HG03095 (cell line): ENCODE measurements around the gene MMAB.

ENCODE experiments used
- ATAC-seq: cut with Tn5 transposase; IDR thresholded peaks from one replicate; pipeline ENCODE4 v1.9.1; 2021; ENCODE audit warnings: moderate library complexity; ENCODE audit not compliant: unreplicated experiment

The MMAB gene

GRCh38 chr12:109541413-109541726, 31.9 kb downstream of the MMAB start:
- ATAC-seq = no peak

GRCh38 chr12:109540526-109541412, 32.5 kb downstream of the MMAB start:
- no peak for ATAC-seq

- ATAC-seq = no peak
These were observed 33.8 kb downstream of the MMAB start for GRCh38 chr12:109539508-109539907.

DNA sequence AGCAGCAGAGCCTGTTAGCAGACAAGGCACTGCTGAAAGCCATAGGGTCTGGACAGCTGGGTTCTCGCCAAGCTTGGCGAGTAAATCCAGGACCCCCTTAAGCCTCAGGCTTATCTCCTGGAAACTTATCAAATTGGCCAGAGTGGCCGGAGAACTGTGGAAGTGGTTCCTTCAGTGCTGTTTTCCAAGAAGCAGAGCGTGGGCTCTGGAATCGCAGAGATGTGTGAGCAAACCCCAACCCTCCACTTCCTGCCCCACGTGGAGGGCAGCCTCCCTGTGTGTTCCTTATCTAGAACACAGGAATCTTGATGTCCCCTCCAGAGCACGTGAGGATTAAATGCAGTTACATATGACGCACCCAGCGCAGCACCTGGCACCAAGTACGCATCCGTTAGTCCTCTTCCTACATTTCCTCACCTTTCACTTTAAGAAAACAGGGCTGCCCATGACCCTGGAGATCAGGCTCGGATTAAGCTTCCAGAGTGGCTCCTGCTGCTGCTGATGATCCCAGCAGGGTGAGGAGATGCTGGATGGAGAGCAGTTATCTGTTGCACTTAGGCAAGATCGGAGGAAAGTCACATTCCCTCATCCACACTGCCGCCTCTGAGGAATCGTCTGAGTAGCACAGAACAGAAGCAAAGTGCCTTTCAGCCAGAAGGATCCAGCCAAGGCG, 35.0 kb downstream of the MMAB start:
- ATAC-seq = no peak

DNA sequence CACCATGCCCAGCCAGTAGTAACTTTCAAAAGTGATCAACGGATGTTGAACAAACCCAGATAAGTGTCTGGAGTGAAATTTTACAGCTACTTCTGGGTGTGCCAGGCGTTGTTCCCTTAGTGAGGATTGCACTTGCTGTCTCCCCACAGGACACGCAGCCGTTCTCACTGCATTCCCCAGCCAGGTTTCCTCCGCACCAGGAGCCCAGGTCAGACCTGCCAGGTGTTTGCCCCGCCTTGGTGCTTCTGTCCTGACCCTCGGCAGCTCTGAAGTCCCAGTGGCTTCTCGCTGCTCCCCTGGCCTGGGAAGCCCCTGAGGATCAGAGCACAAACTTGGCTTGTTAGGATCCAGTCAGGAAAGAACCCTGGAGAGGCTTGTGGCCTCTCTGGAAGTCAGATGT, 36.2 kb downstream of the MMAB start:
- no peak for ATAC-seq

DNA sequence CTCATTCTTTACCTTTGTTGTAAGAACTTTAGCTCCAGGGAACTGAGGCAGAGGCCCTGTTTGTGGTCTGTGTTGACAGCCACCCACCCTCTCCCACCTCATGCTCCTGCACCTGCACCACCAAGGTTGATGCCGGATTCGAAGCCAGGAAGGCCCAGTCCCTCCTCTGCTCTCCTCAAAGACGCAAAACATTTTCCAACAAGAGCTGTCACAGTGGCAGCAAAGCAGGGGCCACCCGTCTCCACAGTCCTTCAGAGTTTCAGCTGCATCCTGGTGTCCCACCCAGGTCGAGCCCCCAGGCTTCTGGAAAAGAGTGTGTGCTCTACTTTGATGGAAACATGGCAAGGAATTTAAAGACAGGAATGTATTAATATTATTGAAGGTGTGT, 37.4 kb downstream of the MMAB start:
- ATAC-seq = no peak

DNA sequence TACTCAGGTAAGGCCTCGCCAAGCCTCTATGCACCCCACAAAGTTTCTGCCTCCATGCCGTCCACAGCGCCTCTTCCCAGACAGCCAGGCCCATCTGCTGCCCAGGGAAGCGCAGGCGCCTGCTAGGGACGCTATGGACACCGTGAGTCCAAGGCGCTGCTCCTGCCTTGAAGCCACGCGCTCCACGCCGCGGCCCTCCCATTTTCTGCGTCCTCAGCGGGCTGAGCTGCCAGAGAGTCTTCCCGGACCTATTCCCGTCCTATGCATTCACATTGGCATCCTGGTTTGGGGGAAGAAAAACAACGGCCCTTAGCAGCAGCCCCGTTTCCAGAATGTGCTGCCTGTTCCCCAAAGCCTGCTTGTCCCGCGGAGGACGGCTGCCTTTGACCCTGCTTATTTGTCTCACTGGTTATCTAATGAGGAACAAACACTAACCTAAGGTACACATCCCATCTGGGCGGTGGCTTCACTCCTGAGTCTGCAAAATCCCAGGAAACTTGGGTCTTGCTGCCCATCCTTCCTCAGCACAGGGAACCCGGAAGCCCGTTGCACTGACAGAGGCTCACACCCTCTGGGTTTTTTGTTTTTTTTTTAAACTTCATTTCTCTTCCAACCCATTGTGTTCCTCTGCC, 38.0 kb downstream of the MMAB start:
- ATAC-seq = no peak

DNA sequence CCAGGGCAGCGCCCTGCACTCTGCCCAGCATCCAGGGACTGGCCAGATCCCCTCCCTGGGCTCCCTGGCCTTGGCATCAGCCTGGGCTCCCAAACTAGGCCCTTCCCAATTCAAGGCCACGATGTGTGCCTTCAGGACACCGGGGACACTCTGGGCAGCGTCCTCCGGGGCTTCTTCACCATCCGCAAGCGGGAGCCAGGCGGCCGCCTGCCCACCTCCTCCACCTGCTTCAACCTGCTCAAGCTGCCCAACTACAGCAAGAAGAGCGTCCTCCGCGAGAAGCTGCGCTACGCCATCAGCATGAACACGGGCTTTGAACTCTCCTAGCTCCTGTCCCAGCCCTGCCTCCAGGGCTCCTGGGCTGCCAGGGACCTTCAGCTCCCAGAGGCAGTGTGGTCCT, 38.8 kb downstream of the MMAB start:
- ATAC-seq = no peak

DNA sequence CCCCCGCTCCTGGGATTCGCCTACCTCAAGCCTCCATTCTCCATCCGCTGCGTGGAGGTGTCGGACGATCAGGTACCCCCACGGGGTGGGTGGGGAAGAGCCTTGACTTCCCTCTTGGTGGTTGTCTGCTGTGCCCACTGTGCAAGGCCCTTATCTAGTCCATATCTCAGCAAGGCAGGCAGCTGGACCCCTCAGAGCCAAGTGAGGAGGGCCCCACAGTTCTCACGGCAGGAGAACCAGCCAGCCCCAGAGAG, 39.9 kb downstream of the MMAB start:
- ATAC-seq = no peak

DNA sequence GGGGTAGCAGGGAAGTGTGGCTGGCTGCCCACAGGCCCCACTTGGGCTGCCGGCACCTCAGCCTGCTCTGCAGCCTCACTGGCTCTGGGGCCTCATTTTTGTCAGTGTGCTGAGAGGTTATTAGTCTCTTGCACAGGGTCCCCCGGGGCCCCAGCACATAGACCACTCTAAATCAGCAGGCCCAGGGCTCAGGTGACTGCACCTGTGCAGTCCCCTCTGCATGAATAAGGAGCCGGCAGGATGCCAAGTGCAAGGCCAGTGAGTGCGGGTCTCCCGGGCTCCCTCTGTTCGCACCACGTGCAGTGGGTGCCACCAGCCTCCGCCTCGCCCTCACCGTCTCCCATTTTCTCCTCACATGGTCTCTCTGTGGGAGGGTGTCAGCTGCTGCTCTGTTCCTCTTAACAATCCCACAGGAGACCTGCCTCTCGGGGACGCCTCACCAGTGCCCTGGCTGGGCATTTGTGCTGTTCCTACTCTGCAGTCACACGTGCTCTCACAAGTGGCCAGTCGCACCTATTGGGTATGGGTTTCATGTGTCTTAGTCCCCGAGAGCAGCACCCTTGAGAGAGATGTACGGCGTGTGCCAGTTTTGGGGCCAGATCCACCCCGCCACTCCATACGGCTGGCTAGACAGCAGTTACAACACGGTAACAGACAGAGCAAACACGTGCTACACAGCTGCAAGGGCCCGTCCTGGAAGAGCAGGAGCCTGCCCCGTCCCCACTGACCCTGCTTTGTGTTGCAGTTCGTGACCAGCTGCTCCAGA, 40.4 kb downstream of the MMAB start:
- ATAC-seq = no peak

DNA sequence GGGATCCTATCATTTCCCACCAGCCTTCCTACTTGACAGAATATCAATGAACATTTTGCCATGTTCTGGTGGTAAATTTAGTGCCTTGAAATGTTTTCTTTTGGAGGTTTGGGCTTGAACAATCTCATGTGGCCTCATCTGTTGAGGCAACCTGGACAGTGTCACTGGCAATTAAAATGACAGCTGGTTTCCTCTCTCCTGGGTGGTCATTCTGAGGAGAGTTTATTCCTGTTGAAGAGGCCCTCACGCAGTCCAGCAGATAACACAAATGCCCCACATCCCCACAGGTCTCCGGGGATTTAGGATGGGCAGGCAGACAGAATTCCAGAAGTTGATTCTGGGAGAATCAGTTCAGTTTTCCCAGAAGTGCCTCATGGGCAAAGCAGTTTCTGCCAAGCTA, 41.9 kb downstream of the MMAB start:
- no peak for ATAC-seq

DNA sequence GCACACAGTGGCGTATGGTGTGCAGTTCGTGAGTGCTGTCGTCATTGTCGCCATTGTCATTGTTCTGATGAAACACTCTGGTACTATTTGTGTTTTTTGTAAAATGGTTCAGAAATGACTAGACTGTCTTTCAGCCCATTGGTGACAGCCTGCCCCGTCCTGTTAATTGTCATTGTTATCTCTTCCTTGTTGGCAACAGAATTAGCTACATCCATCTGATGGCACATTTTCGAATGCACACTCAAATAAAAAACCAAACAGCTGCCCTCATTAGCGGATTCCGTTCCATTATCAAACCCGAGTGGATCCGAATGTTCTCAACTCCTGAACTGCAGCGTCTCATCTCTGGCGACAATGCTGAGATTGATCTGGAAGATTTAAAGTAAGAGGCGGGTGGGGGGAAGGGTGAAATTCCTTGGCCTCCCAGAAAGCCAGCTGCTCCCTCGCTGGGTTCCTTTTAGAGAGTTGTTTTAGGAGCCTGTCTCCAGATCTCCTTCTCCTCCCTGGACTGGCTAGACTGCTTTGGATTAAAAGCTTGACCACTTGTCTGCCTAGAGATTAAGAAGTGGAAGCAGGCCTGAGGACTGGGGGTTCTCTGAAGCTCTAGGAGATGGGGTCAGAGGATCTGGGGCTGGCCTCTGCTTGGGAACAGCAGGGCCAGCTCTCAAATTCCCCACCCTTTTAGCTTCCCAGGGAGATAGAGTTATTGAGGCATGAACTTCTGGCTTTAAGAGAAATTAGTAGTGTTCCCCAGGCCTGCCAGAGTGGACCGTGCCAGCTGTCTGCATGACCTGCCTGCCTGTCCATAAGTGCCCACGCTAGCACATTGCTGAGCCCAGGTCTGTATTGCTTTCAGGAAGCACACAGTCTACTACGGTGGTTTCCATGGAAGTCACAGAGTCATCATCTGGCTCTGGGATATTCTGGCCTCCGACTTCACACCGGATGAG, 43.3 kb downstream of the MMAB start:
- no peak for ATAC-seq

DNA sequence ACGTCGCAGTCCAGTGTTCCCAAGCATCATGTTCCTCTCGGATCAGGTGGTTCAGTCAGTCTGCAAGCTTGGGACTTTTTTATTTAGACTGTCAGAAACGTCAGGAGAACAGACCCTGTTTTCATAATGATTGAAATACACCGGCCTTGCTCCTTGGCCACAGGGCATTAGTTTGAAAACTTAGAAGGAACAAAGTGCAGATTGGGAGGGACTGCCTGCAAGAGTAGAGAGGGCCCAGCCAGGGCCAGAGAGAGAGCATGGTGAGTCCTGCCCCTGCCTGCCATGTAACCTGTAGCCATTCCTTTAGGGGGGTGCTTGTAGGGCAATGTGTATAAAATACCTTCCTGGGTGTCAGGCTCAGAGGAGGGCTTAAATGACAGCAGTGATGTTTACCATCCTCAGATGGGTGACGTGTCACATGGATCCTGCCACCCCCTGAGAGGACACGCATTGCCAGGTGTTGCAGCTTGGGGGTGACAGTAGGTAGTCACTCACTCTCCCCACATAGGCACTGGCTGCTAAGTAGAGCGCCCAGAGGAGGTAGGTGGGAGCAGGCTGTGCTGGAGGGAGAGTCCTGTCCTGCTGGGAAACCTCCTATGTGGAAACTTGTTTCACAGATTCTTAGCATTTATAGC, 45.7 kb downstream of the MMAB start:
- no peak for ATAC-seq

GRCh38 chr12:109525279-109525585, 48.1 kb downstream of the MMAB start:
- no peak for ATAC-seq

DNA sequence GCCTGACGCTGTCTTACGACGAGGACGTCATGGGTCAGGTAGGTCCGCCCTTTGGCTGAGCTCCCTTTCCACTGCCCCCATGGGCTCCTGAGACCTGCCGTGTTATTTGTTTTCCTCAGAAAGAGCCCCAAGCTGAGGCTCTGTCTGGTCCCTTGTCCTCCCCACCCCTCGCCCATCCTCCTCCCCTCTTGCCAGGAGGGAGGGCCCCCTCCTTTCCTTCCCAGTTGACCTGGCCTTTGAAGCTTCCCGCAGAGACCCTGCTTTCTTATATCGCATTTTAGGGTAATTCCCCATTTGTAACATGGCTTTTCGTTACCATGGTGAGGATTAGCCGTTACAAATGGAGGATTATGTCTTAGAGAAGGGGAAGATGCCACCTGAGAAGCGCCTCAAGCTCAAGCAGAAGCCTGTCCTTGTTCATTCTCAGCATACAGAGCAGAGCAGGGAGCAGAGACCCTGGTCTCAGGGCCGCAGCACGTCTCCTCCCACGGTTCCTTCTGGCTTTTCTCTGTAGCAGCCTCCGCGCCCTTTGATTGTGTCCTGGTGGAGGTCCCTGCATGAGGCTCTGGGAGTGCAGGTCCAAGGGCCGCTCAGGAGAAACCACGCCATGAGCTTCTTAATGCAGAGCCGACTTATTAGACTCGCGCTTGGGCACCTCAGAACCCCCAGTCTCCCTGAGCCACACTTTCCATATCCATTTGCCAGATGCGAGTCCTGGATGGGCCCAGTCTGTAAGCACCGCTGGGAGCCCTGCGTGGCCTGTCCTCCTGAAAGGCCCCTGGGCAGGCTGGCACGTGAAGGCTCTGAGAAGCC, 48.6 kb downstream of the MMAB start:
- no peak for ATAC-seq

DNA sequence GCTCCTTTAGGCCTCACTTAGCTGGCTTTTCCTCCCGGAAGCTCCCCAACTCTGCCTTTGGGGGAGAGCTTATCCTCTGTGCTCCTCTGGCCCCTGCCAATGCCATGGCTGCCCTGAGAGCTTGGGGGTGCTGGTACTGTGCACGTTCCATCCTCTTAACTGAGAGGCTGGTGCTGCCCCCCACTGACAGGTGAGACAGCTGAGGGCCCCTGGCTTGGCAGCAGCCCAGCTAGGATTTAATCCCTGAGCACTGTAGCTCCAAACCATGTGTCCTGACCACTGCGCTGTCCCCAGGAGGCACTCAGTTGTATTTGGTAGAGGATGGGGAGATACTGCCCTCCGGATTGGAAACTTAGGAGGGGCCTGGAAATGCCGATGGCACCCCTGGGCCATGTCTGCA, 49.8 kb downstream of the MMAB start:
- ATAC-seq = no peak

GRCh38 chr12:109523071-109523470, 50.2 kb downstream of the MMAB start:
- ATAC-seq = no peak

DNA sequence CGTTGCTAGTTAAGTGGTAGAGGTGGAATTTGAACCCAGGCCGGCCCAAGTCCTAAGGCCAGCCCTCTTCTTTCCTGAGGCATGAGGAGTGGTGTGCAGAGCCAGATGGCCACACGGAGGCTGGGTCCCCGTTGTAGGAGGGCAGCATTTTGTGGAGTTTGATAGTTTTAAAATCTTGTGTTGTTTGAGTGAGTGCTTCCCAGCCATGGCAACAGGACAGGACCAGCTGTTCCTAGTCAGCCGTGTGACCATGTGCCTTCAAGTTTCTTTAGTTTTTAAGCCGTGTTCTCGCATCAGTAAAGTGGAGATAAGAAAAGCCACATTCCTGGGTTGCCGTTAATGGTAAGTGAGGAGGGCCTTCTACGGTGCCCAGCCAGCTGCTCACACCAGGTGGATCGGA, 51.5 kb downstream of the MMAB start:
- ATAC-seq = no peak

GRCh38 chr12:109519787-109520186, 53.5 kb downstream of the MMAB start:
- ATAC-seq = no peak
